DOHH2 (cell line): ENCODE data around the gene FAM193A.

Experiments used
- H3F3A ChIP-seq: fragments of 200-600 bp; sonication (generic), shearing (Covaris generic); 2 replicates; pipeline ENCODE4 v1.6.0; 2016; ENCODE audit warnings: antibody characterized with exemption, mild to moderate bottlenecking; ENCODE audit not compliant: control insufficient read depth, insufficient read depth
- H3K27ac ChIP-seq: fragments of 200-600 bp; sonication (generic); 2 replicates; pipeline ENCODE4 v1.5.1; 2014; ENCODE audit warnings: low read depth, mild to moderate bottlenecking, low read length, moderate library complexity
- H3K27me3 ChIP-seq: fragments of 200-600 bp; sonication (generic); 2 replicates; pipeline ENCODE4 v1.6.1; 2014; ENCODE audit warnings: mild to moderate bottlenecking, low read length, mixed read lengths; ENCODE audit not compliant: control insufficient read depth
- H3K36me3 ChIP-seq: fragments of 200-600 bp; sonication (generic); 2 replicates; pipeline ENCODE4 v1.6.1; 2014; ENCODE audit warnings: mild to moderate bottlenecking, low read length, moderate library complexity, mixed read lengths; ENCODE audit not compliant: control insufficient read depth
- H3K4me1 ChIP-seq: fragments of 200-600 bp; sonication (generic); 2 replicates; pipeline ENCODE4 v1.6.1; 2014; ENCODE audit warnings: mild to moderate bottlenecking, low read length, mixed read lengths; ENCODE audit not compliant: control insufficient read depth
- H3K4me2 ChIP-seq: fragments of 200-600 bp; sonication (generic); 2 replicates; pipeline ENCODE4 v1.6.0; 2014; ENCODE audit warnings: mild to moderate bottlenecking, low read length, moderate library complexity
- H3K4me3 ChIP-seq: fragments of 200-600 bp; sonication (generic); 2 replicates; pipeline ENCODE4 v1.5.1; 2014; ENCODE audit warnings: mild to moderate bottlenecking, low read length, mixed read lengths
- H3K79me2 ChIP-seq: fragments of 200-600 bp; sonication (generic); 2 replicates; pipeline ENCODE4 v1.6.1; 2014; ENCODE audit warnings: mild to moderate bottlenecking, low read length, mixed read lengths; ENCODE audit not compliant: control insufficient read depth
- H3K9me2 ChIP-seq: fragments of 200-600 bp; sonication (generic); replicated peaks from 2 replicates; pipeline ENCODE4 v1.6.1; 2014; ENCODE audit warnings: mild to moderate bottlenecking, low read length, mixed read lengths; ENCODE audit not compliant: control insufficient read depth
- H3K9me3 ChIP-seq: fragments of 200-600 bp; sonication (generic); 2 replicates; pipeline ENCODE4 v1.6.1; 2014; ENCODE audit warnings: antibody characterized with exemption, low read length, mixed read lengths; ENCODE audit not compliant: control insufficient read depth, insufficient read depth
- H4K20me1 ChIP-seq: fragments of 200-600 bp; sonication (generic); 2 replicates; pipeline ENCODE4 v1.6.0; 2014; ENCODE audit warnings: low read depth, mild to moderate bottlenecking, antibody characterized with exemption, low read length, moderate library complexity; ENCODE audit not compliant: control insufficient read depth, insufficient read depth
- EZH2phosphoT487 ChIP-seq: fragments of 200-600 bp; sonication (generic); IDR thresholded peaks from 2 replicates; pipeline ENCODE4 v1.6.1; 2017; ENCODE audit warnings: borderline replicate concordance, mild to moderate bottlenecking, antibody characterized with exemption, low read length, moderate library complexity, mixed read lengths
- TF ChIP-seq, protein P1 (sequence below): fragments of 200-600 bp; sonication (generic); IDR thresholded peaks from one replicate; pipeline ENCODE4 v1.5.1; 2014; ENCODE audit warnings: antibody characterized with exemption, mild to moderate bottlenecking, low read depth, low read length; ENCODE audit not compliant: poor library complexity, severe bottlenecking

FAM193A gene

DNA sequence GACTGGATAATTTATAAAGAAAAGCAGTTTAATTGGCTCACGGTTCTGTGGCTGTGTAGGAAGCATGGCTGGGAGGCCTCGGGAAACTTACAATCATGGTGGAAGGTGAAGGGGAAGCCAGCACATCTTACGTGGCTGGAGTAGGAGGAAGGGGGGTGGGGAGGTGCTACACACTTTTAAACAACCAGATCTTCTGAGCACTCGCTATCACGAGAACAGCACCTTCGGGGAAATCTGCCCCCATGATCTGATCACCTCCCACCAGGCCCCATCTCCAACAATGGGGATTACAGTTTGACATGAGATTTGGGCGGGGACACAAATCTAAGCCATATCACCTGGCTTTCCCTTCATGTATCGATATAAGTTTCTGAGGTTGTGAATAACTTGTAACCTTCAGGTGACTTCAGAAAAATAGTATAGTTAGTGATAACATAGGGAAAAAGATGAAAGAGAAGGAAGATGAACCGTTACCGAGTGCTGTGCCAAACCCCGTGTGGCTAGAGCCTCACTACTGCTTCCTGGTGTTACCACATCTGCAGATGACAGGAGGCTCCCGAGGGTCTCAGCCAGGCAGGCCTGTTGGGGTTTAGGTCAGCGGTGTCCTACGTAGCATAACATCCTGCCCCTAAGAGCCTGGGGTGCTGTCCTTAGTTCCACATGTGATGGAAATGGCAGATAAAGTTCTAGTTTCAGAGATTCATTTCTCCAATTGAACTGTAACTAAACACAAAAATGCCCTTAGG, 116.1 kb downstream of the FAM193A start:
- Histone ChIP-seq H3K4me1 (no peaks in the 10 kb centered on the region), H3K4me2 (no peak overlapping the region), H3K27ac (no peak overlapping the region), H3K27me3 (no peaks in the 10 kb centered on the region), H3F3A (no peaks in the 10 kb centered on the region), H3K79me2 (no peaks in the 10 kb centered on the region), H3K9me2 (no peaks in the 10 kb centered on the region), H3K4me3 (no peak overlapping the region), H3K36me3 (peaks cover 36% of the 10 kb centered on the region), H4K20me1 (no peaks in the 10 kb centered on the region), H3K9me3 (no peaks in the 10 kb centered on the region)
- TF ChIP-seq EZH2phosphoT487 = no peak
- TF ChIP-seq, protein P1, sequence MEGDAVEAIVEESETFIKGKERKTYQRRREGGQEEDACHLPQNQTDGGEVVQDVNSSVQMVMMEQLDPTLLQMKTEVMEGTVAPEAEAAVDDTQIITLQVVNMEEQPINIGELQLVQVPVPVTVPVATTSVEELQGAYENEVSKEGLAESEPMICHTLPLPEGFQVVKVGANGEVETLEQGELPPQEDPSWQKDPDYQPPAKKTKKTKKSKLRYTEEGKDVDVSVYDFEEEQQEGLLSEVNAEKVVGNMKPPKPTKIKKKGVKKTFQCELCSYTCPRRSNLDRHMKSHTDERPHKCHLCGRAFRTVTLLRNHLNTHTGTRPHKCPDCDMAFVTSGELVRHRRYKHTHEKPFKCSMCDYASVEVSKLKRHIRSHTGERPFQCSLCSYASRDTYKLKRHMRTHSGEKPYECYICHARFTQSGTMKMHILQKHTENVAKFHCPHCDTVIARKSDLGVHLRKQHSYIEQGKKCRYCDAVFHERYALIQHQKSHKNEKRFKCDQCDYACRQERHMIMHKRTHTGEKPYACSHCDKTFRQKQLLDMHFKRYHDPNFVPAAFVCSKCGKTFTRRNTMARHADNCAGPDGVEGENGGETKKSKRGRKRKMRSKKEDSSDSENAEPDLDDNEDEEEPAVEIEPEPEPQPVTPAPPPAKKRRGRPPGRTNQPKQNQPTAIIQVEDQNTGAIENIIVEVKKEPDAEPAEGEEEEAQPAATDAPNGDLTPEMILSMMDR = no peak

DNA sequence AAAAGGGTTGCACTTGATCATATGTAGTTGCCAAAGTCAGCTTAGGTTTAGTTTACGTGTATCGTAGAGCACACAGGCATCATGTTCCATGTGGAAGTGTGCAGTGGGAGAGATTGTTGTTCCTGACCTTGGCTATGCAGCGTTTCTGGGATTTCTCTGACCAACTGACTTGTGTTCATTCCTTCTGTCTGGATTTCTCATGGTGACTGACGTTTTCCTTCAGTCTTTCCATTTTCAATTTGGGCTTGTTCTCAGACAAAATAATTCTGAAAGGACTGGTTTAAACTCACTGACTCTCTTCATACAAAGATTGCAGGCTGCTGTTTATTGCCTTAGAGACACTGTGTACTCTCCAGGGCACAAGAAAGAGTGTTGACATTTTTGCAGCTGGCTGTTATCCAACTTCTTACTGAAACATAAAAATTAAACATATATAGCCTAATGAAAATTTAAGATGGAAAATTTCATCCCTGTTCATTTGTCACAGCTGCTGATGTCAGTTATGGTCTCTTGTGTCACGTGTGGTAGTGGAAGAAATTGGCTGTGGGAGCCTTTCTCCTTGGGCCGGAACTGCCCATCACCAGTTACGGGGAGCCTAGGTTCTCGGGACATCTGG, 124.3 kb downstream of the FAM193A start:
- Histone ChIP-seq H3K4me3 (no peak overlapping the region), H3F3A (no peaks in the 10 kb centered on the region), H3K79me2 (no peaks in the 10 kb centered on the region), H3K9me3 (no peaks in the 10 kb centered on the region), H3K36me3 (peaks cover 62% of the 10 kb centered on the region), H4K20me1 (no peaks in the 10 kb centered on the region), H3K4me2 (no peak overlapping the region), H3K9me2 (no peaks in the 10 kb centered on the region), H3K27ac (no peak overlapping the region), H3K27me3 (no peaks in the 10 kb centered on the region), H3K4me1 (no peaks in the 10 kb centered on the region)
- TF ChIP-seq, protein P1 = no peak
- no peak for TF ChIP-seq EZH2phosphoT487

DNA sequence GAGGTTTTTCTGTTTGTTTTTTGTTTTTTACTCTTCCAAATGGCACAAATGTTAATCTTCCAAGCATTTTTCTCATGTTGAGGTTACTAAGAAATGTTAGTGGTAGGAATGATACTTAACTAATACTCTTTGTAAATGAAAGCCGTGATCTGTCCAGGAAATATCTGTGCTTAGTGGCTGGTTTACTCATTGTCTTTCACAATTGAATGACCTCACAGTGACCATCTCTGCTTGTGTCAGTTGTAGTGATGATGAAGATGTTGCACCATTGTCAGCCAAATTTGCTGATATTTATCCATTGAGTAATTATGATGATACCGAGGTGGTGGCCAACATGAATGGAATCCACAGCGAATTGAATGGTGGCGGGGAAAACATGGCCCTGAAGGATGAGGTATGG, 126.2 kb downstream of the FAM193A start:
- H3K36me3 ChIP-seq = peaks cover 62% of the 10 kb centered on the region
- no peaks in the 10 kb centered on the region for H3K27me3 ChIP-seq
- no peaks in the 10 kb centered on the region for H3K9me3 ChIP-seq
- TF ChIP-seq, protein P1 = no peak
- TF ChIP-seq EZH2phosphoT487 = no peak
- H3K79me2 ChIP-seq = no peaks in the 10 kb centered on the region
- H3K27ac ChIP-seq = no peak overlapping the region
- no peaks in the 10 kb centered on the region for H3K4me1 ChIP-seq
- H3F3A ChIP-seq = no peaks in the 10 kb centered on the region
- H3K9me2 ChIP-seq = no peaks in the 10 kb centered on the region
- H4K20me1 ChIP-seq = no peaks in the 10 kb centered on the region
- H3K4me2 ChIP-seq = no peak overlapping the region
- no peak overlapping the region for H3K4me3 ChIP-seq
